ENCODE data around the gene HELZ.
"Not testable (repeated sequence)": the region's sequence is repeated elsewhere in the genome, so short reads cannot be mapped to it uniquely, and the experiment has no call there.

The HELZ gene

DNA sequence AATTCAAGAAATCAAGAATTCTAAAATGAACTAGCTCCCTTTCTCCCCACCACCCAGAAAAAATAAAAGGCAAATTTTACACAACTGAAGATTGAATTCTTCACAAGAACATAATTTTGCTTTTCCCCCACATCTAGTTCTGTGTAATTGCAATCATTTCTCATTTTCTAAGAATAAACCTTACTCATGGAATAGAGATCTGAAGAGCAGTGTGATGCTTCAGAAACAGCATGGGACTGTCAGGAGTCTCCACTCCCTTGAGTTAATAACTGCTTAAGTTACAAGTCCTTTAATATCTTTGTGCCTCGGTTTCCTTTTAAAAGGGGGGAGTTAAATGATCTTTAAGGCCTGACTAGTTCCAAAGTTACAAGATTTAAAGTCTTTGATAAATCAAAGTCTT, 147.0 kb downstream of the HELZ start:
- H3K9ac ChIP-seq (ENCODE audit: low read length): no peak overlapping the region
- no peaks in the 10 kb centered on the region for H3K4me1 ChIP-seq (ENCODE audit: control insufficient read depth, insufficient read depth, low read length)
- no peak overlapping the region for H3K4me3 ChIP-seq (ENCODE audit: low read length)
- H3K9me3 ChIP-seq (ENCODE audit: control insufficient read depth, low read length): no peaks in the 10 kb centered on the region
- no peaks in the 10 kb centered on the region for H3K36me3 ChIP-seq (ENCODE audit: control insufficient read depth, insufficient read depth, low read length)
- H3K27me3 ChIP-seq (ENCODE audit: control insufficient read depth, insufficient read depth, low read length): no peaks in the 10 kb centered on the region

DNA sequence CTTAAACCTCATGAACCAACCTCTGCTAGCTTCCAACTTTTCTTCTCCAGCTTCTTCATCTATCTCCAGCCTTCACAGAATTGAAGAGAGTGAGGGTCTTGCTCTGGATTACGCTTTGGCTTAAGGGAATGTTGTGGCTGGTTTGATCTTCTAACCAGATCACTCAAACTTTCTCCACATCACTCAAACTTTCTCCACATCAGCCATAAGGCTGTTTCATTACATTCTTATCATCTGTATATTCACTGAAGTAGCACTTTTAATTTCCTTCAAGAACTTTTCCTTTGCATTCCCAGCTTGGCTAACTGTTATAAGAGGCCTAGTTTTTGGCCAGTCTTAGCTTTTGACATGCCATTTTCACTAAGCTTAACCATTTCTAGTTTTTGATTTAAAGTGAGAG, 148.4 kb downstream of the HELZ start:
- H3K36me3 ChIP-seq (ENCODE audit: control insufficient read depth, insufficient read depth, low read length): no peaks in the 10 kb centered on the region
- no peak overlapping the region for H3K4me3 ChIP-seq (ENCODE audit: low read length)
- H3K9ac ChIP-seq (ENCODE audit: low read length): no peak overlapping the region
- no peaks in the 10 kb centered on the region for H3K4me1 ChIP-seq (ENCODE audit: control insufficient read depth, insufficient read depth, low read length)
- no peaks in the 10 kb centered on the region for H3K27me3 ChIP-seq (ENCODE audit: control insufficient read depth, insufficient read depth, low read length)
- no peaks in the 10 kb centered on the region for H3K9me3 ChIP-seq (ENCODE audit: control insufficient read depth, low read length)

DNA sequence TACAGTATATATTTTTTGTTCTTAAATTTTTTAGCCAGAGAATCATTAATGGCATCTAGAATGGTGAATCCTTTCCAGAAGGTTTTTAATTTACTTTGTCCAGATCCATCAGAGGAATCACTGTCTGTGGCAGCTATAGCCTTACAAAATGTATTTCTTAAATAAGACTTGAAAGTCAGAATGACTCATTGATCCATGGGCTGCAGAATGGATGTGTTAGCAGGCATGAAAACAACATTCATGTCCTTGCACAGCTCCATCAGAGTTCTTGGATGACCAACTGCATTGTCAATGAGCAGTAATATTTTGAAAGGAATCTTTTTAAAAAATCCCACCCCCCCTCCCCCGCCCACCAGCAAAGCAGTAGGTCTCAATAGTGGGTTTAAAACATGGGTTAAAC, 149.2 kb downstream of the HELZ start:
- Histone ChIP-seq H3K4me1 (ENCODE audit: control insufficient read depth, insufficient read depth, low read length) (no peaks in the 10 kb centered on the region), H3K27me3 (ENCODE audit: control insufficient read depth, insufficient read depth, low read length) (no peaks in the 10 kb centered on the region), H3K9me3 (ENCODE audit: control insufficient read depth, low read length) (no peaks in the 10 kb centered on the region), H3K9ac (ENCODE audit: low read length) (no peak overlapping the region), H3K4me3 (ENCODE audit: low read length) (no peak overlapping the region), H3K36me3 (ENCODE audit: control insufficient read depth, insufficient read depth, low read length) (no peaks in the 10 kb centered on the region)

DNA sequence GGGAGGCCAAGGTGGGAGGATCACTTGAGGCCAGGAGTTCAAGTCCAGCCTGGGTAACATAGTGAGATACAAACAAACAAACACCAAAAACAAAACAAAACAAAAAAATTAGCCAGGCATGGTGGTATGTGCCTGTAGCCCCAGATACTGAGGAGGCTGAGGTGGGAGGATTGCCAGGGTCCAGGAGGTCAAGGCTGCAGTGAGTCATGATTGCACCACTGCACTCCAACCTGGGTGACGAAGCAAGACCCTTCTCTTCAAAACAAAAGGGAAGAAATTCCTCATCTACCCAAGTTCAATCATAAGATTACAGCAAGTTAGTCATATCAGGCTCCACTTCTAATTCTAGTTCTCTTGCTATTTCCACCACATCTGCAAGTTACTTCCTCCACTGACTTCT, 149.7 kb downstream of the HELZ start:
- H3K4me1 ChIP-seq (ENCODE audit: control insufficient read depth, insufficient read depth, low read length); H3K9me3 ChIP-seq (ENCODE audit: control insufficient read depth, low read length); H3K36me3 ChIP-seq (ENCODE audit: control insufficient read depth, insufficient read depth, low read length); H3K9ac ChIP-seq (ENCODE audit: low read length); H3K27me3 ChIP-seq (ENCODE audit: control insufficient read depth, insufficient read depth, low read length); H3K4me3 ChIP-seq (ENCODE audit: low read length): not testable (repeated sequence)

DNA sequence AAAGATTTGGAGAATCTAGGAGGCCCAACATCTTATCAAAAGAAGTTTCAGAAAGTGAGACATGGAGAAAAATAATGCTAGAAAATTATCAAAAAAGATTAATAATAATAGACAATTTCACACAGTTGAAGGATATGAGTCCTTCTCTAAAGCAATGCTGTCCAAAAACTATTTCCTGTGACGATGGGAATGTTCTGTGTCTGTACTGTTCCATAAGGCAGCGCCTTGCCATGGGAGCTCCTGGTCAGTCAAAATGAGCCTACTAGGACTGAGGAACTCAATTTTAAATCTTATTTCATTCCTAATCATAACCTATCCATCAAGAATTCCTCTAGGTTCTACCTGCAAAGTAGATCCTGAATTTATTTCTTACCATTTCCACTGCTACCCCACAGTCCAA, 151.6 kb downstream of the HELZ start:
- H3K4me3 ChIP-seq (ENCODE audit: low read length): no peak overlapping the region
- H3K9ac ChIP-seq (ENCODE audit: low read length): no peak overlapping the region
- no peaks in the 10 kb centered on the region for H3K9me3 ChIP-seq (ENCODE audit: control insufficient read depth, low read length)
- H3K36me3 ChIP-seq (ENCODE audit: control insufficient read depth, insufficient read depth, low read length): no peaks in the 10 kb centered on the region
- no peaks in the 10 kb centered on the region for H3K4me1 ChIP-seq (ENCODE audit: control insufficient read depth, insufficient read depth, low read length)
- H3K27me3 ChIP-seq (ENCODE audit: control insufficient read depth, insufficient read depth, low read length): no peaks in the 10 kb centered on the region

DNA sequence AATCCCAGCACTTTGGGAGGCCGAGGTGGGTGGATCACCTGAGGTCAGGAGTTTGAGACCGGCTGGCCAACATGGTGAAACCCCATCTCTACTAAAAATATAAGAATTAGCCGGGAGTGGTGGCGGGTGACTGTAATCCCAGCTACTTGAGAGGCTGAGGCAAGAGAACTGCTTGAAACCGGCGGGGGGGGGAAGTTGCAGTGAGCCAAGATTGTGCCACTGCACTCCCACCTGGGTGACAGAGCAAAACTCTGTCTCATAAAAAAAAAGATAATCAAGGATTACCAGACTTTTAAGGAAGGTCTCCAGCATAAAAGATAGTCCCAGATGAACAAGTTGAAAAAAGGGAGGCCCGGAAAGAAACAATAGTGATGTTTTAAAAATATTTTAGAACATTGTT, 152.3 kb downstream of the HELZ start:
- not testable (repeated sequence) for H3K36me3 ChIP-seq (ENCODE audit: control insufficient read depth, insufficient read depth, low read length); H3K27me3 ChIP-seq (ENCODE audit: control insufficient read depth, insufficient read depth, low read length); H3K4me1 ChIP-seq (ENCODE audit: control insufficient read depth, insufficient read depth, low read length); H3K9ac ChIP-seq (ENCODE audit: low read length); H3K9me3 ChIP-seq (ENCODE audit: control insufficient read depth, low read length); H3K4me3 ChIP-seq (ENCODE audit: low read length)

DNA sequence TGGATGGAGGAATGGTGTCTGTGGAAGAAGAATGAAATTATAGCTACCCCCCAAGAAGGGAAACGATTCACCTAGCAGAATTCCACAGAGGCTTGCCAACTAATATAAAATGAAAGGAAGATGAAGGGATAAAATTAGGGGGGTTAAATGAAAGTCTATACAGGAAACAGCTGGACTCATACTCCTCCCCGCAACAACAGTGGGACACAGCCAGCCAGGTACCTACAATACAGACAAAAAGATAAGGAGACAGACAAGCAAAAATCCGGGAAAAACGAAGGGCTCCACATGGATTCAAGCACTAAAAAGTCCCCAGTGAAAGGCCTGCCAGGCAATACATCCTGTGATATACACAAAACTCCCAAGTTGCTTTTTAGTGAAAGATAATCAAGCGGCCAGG, 152.7 kb downstream of the HELZ start:
- Histone ChIP-seq H3K36me3 (ENCODE audit: control insufficient read depth, insufficient read depth, low read length) (no peaks in the 10 kb centered on the region), H3K27me3 (ENCODE audit: control insufficient read depth, insufficient read depth, low read length) (no peaks in the 10 kb centered on the region), H3K4me1 (ENCODE audit: control insufficient read depth, insufficient read depth, low read length) (no peaks in the 10 kb centered on the region), H3K4me3 (ENCODE audit: low read length) (no peak overlapping the region), H3K9ac (ENCODE audit: low read length) (no peak overlapping the region), H3K9me3 (ENCODE audit: control insufficient read depth, low read length) (no peaks in the 10 kb centered on the region)

DNA sequence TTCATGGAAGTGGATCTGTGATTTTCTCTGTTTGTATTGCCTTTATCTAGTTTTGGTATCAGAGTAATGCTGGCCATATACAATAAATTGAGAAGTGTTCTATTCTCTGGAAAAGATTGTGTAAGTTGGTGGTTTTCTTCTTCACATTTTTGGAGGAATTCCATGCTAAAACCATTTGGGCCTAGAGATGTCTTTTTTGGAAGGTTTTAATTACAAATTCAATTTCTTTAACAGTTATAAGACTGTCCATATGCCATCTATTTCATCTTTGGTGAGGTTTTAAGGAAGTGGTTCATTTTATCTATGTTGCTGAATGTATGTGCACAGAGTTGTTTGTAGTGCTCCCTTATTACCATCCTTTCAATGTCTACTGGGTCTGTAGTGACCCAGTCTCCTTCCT, 154.7 kb downstream of the HELZ start:
- H3K27me3 ChIP-seq (ENCODE audit: control insufficient read depth, insufficient read depth, low read length): no peaks in the 10 kb centered on the region
- H3K9me3 ChIP-seq (ENCODE audit: control insufficient read depth, low read length): no peaks in the 10 kb centered on the region
- H3K36me3 ChIP-seq (ENCODE audit: control insufficient read depth, insufficient read depth, low read length): no peaks in the 10 kb centered on the region
- H3K4me1 ChIP-seq (ENCODE audit: control insufficient read depth, insufficient read depth, low read length): no peaks in the 10 kb centered on the region
- no peak overlapping the region for H3K4me3 ChIP-seq (ENCODE audit: low read length)
- H3K9ac ChIP-seq (ENCODE audit: low read length): no peak overlapping the region

DNA sequence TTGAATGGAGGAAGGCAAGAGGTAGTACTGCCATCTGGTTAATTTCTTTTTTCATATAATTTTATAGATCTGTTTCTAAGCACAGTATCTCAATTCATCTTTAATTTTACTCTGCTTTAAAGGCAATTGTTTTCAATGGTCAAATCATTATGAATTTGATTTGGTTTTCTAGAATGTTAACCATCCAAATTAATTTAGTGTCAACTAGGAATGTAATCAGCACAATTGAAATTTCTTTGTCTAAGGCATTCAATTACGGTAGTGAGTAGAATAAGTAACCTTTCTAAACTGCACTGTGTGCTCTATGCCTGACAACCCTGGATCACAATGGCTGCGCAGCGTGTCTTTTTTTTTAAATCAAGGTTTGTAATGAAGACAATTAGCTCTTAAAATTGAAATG, 156.4 kb downstream of the HELZ start:
- Histone ChIP-seq H3K9me3 (ENCODE audit: control insufficient read depth, low read length) (no peaks in the 10 kb centered on the region), H3K27me3 (ENCODE audit: control insufficient read depth, insufficient read depth, low read length) (no peaks in the 10 kb centered on the region), H3K4me1 (ENCODE audit: control insufficient read depth, insufficient read depth, low read length) (no peaks in the 10 kb centered on the region), H3K9ac (ENCODE audit: low read length) (no peak overlapping the region), H3K4me3 (ENCODE audit: low read length) (no peak overlapping the region), H3K36me3 (ENCODE audit: control insufficient read depth, insufficient read depth, low read length) (no peaks in the 10 kb centered on the region)

DNA sequence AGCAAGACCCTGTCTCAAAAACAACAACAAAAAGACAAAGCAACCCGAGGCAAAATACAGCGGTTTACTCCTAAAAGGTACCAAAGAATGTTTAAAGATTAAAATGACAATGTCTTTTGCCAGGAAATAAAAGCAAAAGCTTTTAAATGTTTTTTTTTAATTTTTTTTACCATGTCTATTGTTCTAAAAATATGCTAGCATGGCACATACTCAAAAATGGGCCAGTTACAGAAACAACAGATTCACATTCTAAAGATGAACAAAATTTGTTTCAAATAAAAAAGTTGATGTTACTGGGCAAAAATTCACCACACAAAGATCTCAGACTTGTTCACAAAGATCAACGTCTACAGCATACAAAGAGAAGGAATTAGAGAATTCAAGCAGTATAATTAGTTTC, 159.6 kb downstream of the HELZ start:
- Histone ChIP-seq H3K36me3 (ENCODE audit: control insufficient read depth, insufficient read depth, low read length) (no peaks in the 10 kb centered on the region), H3K27me3 (ENCODE audit: control insufficient read depth, insufficient read depth, low read length) (no peaks in the 10 kb centered on the region), H3K4me1 (ENCODE audit: control insufficient read depth, insufficient read depth, low read length) (no peaks in the 10 kb centered on the region)

DNA sequence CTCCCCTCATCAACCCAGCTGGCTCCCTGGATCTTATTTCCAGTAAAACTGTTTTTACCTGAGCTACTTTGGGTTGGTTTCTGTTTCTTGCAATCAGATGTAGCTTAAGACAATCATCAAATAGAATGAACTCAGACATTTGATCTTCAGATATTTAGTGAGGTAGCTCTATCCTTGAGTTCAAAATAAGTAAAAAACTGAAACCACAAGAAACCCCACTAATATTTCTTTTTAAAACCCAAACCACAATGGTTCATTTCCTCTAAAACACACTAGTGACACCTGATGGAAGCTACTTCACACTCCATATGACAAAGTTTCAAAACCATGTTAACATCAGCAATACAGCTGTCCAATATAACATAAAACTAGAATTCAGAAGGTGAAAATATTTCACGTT, 162.9 kb downstream of the HELZ start:
- H3K36me3 ChIP-seq (ENCODE audit: control insufficient read depth, insufficient read depth, low read length): no peaks in the 10 kb centered on the region
- no peak overlapping the region for H3K4me3 ChIP-seq (ENCODE audit: low read length)
- no peaks in the 10 kb centered on the region for H3K27me3 ChIP-seq (ENCODE audit: control insufficient read depth, insufficient read depth, low read length)

More for the DNA sequence above, 159.6 kb downstream of the HELZ start:
- Histone ChIP-seq H3K9ac (ENCODE audit: low read length) (no peak overlapping the region), H3K9me3 (ENCODE audit: control insufficient read depth, low read length) (no peaks in the 10 kb centered on the region), H3K4me3 (ENCODE audit: low read length) (no peak overlapping the region)

DNA sequence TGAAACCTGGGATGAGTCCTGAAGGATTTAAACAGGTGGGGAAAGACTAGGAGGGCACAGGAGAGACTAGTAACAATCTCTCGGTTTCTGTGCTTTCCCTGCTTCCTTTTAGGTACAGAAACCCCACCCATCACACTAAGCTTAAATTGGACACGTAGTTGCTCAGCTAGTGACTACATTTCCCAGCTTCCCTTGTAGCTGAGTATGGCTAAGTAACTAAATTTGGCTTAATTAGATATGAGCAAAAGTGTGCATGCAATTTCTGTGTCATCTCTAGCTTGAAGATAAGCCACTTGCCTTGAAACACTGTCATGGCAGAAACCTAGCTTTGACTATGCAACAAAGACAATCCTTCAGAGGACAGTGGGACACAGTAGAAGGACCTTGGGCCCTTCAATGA, 164.2 kb downstream of the HELZ start:
- H3K4me1 ChIP-seq (ENCODE audit: control insufficient read depth, insufficient read depth, low read length): no peaks in the 10 kb centered on the region
- H3K4me3 ChIP-seq (ENCODE audit: low read length): no peak overlapping the region
- H3K36me3 ChIP-seq (ENCODE audit: control insufficient read depth, insufficient read depth, low read length): no peaks in the 10 kb centered on the region
- no peaks in the 10 kb centered on the region for H3K27me3 ChIP-seq (ENCODE audit: control insufficient read depth, insufficient read depth, low read length)
- H3K9me3 ChIP-seq (ENCODE audit: control insufficient read depth, low read length): no peaks in the 10 kb centered on the region
- no peak overlapping the region for H3K9ac ChIP-seq (ENCODE audit: low read length)

More for the DNA sequence above, 162.9 kb downstream of the HELZ start:
- Histone ChIP-seq H3K9me3 (ENCODE audit: control insufficient read depth, low read length) (no peaks in the 10 kb centered on the region), H3K4me1 (ENCODE audit: control insufficient read depth, insufficient read depth, low read length) (no peaks in the 10 kb centered on the region), H3K9ac (ENCODE audit: low read length) (no peak overlapping the region)

DNA sequence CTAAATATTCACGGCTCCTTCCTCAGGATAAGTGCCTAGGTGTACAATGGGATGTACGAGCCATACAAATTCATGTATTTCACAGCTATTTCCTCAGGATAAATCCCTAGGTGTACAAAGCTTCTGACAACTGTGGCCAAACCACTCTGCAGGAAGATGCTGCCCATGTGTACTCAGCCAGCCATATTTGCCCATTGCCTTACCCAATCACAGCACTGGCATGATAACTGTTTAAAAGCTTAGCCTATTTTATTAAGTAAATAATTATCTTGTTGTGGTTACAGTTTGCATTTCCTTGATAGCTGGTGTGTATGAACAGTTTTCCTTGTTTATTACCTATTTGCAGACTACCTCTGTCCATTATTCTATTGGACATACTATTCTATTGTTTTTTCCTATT, 165.5 kb downstream of the HELZ start:
- no peaks in the 10 kb centered on the region for H3K9me3 ChIP-seq (ENCODE audit: control insufficient read depth, low read length)
- no peak overlapping the region for H3K9ac ChIP-seq (ENCODE audit: low read length)
- H3K36me3 ChIP-seq (ENCODE audit: control insufficient read depth, insufficient read depth, low read length): no peaks in the 10 kb centered on the region
- H3K4me3 ChIP-seq (ENCODE audit: low read length): no peak overlapping the region
- no peaks in the 10 kb centered on the region for H3K4me1 ChIP-seq (ENCODE audit: control insufficient read depth, insufficient read depth, low read length)
- no peaks in the 10 kb centered on the region for H3K27me3 ChIP-seq (ENCODE audit: control insufficient read depth, insufficient read depth, low read length)

All from mucosa of stomach (tissue), 1 donor.